Vagina (tissue), 2 donors: ENCODE measurements around the gene LMNTD1. TPM values are rescaled to one million over a fixed set of nuclear protein-coding genes. Genes with fewer than 3 reads are reported as not detected.

ENCODE experiments used
- DNase-seq, 2 donors: peaks; one replicate each; pipeline ENCODE4 v3.0.0-alpha.2; 2017; ENCODE audit errors: extremely low spot score in 2 of 2
- H3K27ac ChIP-seq: fragments of 200-600 bp; sonication (generic); one replicate; pipeline ENCODE4 v1.5.1; 2019
- H3K27me3 ChIP-seq: fragments of 200-600 bp; sonication (generic); one replicate; pipeline ENCODE4 v1.5.1; 2019
- H3K36me3 ChIP-seq, 2 donors: fragments of 200-600 bp; sonication (generic); one replicate each; pipeline ENCODE4 v1.5.1; 2017 to 2019
- H3K4me1 ChIP-seq: fragments of 200-600 bp; sonication (generic); one replicate; pipeline ENCODE4 v1.5.1; 2019
- H3K4me3 ChIP-seq, 2 donors: fragments of 200-600 bp; sonication (generic); 1 replicate in 1 of 2; 2 replicates in 1 of 2; pipeline ENCODE4 v1.5.1; 2016 to 2019
- H3K9me3 ChIP-seq: fragments of 200-600 bp; sonication (generic); one replicate; pipeline ENCODE4 v1.5.1; 2019
- CTCF ChIP-seq, 3 experiments: fragments of 450-650 bp in 2 of 3; fragments of 200-600 bp in 1 of 3; sonication (generic) in 1 of 3; IDR thresholded peaks; one replicate each; pipeline ENCODE4 v1.5.1; 2017 to 2019; ENCODE audit warnings: antibody characterized with exemption in 3 of 3, mild to moderate bottlenecking in 2 of 3, moderate library complexity in 2 of 3
- POLR2A ChIP-seq, 2 donors: fragments of 450-650 bp; IDR thresholded peaks; one replicate each; pipeline ENCODE4 v1.6.1; 2017; ENCODE audit warnings: antibody characterized with exemption in 2 of 2, mild to moderate bottlenecking in 2 of 2, moderate library complexity in 2 of 2
- POLR2AphosphoS5 ChIP-seq, 2 donors: sonication (generic); formaldehyde crosslinking; IDR thresholded peaks; one replicate each; pipeline ENCODE4 v1.9.0; 2017; ENCODE audit warnings: antibody characterized with exemption in 2 of 2, mild to moderate bottlenecking in 2 of 2, low read depth in 1 of 2; ENCODE audit not compliant: insufficient read depth in 1 of 2
- intact Hi-C: fragments of 100-400 bp; cut with DNase I; formaldehyde crosslinking; loops from one replicate; pipeline ENCODE4 v1.15.1; 2023
- total RNA-seq: library from RNA; depleted of rRNA; stranded (reverse); fragments of >200 nt; gene quantifications from one replicate; pipeline ENCODE4 v1.2.3, GENCODE V29; 2016

Gene LMNTD1
- total RNA-seq, 1 donor from 2014 or later = not detected

- no peak overlapping the region for H3K27ac ChIP-seq
- H3K9me3 ChIP-seq = no peaks in the 10 kb centered on the region
- H3K27me3 ChIP-seq = no peaks in the 10 kb centered on the region
- intact Hi-C loops = no loop called here
- no peak for TF ChIP-seq CTCF (IDR thresholded peaks at IDR 0.05)
- no peak for TF ChIP-seq POLR2AphosphoS5 (IDR thresholded peaks at IDR 0.05; ENCODE audit: insufficient read depth in 1 of 2, low read depth in 1 of 2)
- no peak for TF ChIP-seq POLR2A (IDR thresholded peaks at IDR 0.05)
- DNase-seq = no peak
- H3K4me1 ChIP-seq = no peaks in the 10 kb centered on the region
- no peak overlapping the region for H3K4me3 ChIP-seq
- no peaks in the 10 kb centered on the region for H3K36me3 ChIP-seq
Observed at GRCh38 chr12:25552681-25553080, 402 bp downstream of the LMNTD1 start.

- H3K27ac ChIP-seq = no peak overlapping the region
- no peak overlapping the region for H3K4me3 ChIP-seq
- no peaks in the 10 kb centered on the region for H3K4me1 ChIP-seq
- intact Hi-C loops = no loop called here
- DNase-seq = no peak
- TF ChIP-seq CTCF (IDR thresholded peaks at IDR 0.05) (no peak), POLR2A (IDR thresholded peaks at IDR 0.05) (no peak), POLR2AphosphoS5 (IDR thresholded peaks at IDR 0.05; ENCODE audit: insufficient read depth in 1 of 2, low read depth in 1 of 2) (no peak)
- H3K36me3 ChIP-seq = no peaks in the 10 kb centered on the region
- no peaks in the 10 kb centered on the region for H3K9me3 ChIP-seq
- H3K27me3 ChIP-seq = no peaks in the 10 kb centered on the region
Observed at GRCh38 chr12:25550186-25550585, 2.9 kb downstream of the LMNTD1 start.

- H3K27me3 ChIP-seq = no peaks in the 10 kb centered on the region
- TF ChIP-seq POLR2AphosphoS5 (IDR thresholded peaks at IDR 0.05; ENCODE audit: insufficient read depth in 1 of 2, low read depth in 1 of 2) = no peak
- TF ChIP-seq POLR2A (IDR thresholded peaks at IDR 0.05) = no peak
- TF ChIP-seq CTCF (IDR thresholded peaks at IDR 0.05) = no peak
- DNase-seq = no peak
- H3K36me3 ChIP-seq = no peaks in the 10 kb centered on the region
- H3K4me3 ChIP-seq = no peak overlapping the region
- H3K9me3 ChIP-seq = no peaks in the 10 kb centered on the region
- intact Hi-C loops = no loop called here
- no peaks in the 10 kb centered on the region for H3K4me1 ChIP-seq
- H3K27ac ChIP-seq = no peak overlapping the region
Observed at GRCh38 chr12:25549120-25549519, 4.0 kb downstream of the LMNTD1 start.

GRCh38 chr12:25546318-25546717, 6.8 kb downstream of the LMNTD1 start:
- no peaks in the 10 kb centered on the region for H3K36me3 ChIP-seq
- H3K9me3 ChIP-seq = no peaks in the 10 kb centered on the region
- H3K4me1 ChIP-seq = no peaks in the 10 kb centered on the region
- H3K4me3 ChIP-seq = no peak overlapping the region
- intact Hi-C loops = no loop called here
- H3K27me3 ChIP-seq = no peaks in the 10 kb centered on the region
- H3K27ac ChIP-seq = no peak overlapping the region
- DNase-seq = no peak
- TF ChIP-seq POLR2A (IDR thresholded peaks at IDR 0.05) = no peak
- no peak for TF ChIP-seq CTCF (IDR thresholded peaks at IDR 0.05)
- TF ChIP-seq POLR2AphosphoS5 (IDR thresholded peaks at IDR 0.05; ENCODE audit: insufficient read depth in 1 of 2, low read depth in 1 of 2) = no peak

- intact Hi-C loops = no loop called here
- no peaks in the 10 kb centered on the region for H3K36me3 ChIP-seq
Observed at GRCh38 chr12:25533150-25533549, 19.9 kb downstream of the LMNTD1 start.

More at GRCh38 chr12:25533150-25533549, 19.9 kb downstream of the LMNTD1 start:
- TF ChIP-seq POLR2A (IDR thresholded peaks at IDR 0.05) (no peak), CTCF (IDR thresholded peaks at IDR 0.05) (no peak), POLR2AphosphoS5 (IDR thresholded peaks at IDR 0.05; ENCODE audit: insufficient read depth in 1 of 2, low read depth in 1 of 2) (no peak)
- Histone ChIP-seq H3K27me3 (no peaks in the 10 kb centered on the region), H3K27ac (no peak overlapping the region), H3K4me3 (no peak overlapping the region), H3K9me3 (no peaks in the 10 kb centered on the region), H3K4me1 (no peaks in the 10 kb centered on the region)
- no peak for DNase-seq
